Measurements from ENCODE around the gene HGS.
A peak's percentile ranks its signal among the peaks of the same experiment; 100 is the strongest.

The HGS gene

GRCh38 chr17:81683584-81684441, at the start of gene HGS, which contains the start of gene ARL16:
TSS of gene HGS (plus strand) at chr17:81684011. CDS start at chr17:81684067, 56 bp downstream.
TSS of gene ARL16 (minus strand) at chr17:81683797. CDS start at chr17:81683753, 44 bp downstream.
- Histone ChIP-seq H3K36me3 (replicated peaks) (peaks cover 36% of the 10 kb centered on the region), H3K27me3 (replicated peaks) (no peaks in the 10 kb centered on the region), H3K27ac (peak within 1 kb of the TSS; percentile 96), H3K4me3 (ENCODE audit: low read depth, low read length) (peak within 1 kb of the TSS; percentile 93)
- peak; percentile 99 for DNase-seq
- no peak for TF ChIP-seq CTCF (IDR thresholded peaks at IDR 0.05; ENCODE audit: low read depth, low read length, missing control alignments)
- in situ Hi-C loops (cut with HindIII; ENCODE audit: low pct_ligation_motif_present, low sequenced_read_pairs): no loop called here

- H3K36me3 ChIP-seq (replicated peaks): peaks cover 3% of the 10 kb centered on the region
- peak overlapping the region; percentile 88 for H3K4me3 ChIP-seq (ENCODE audit: low read depth, low read length)
- DNase-seq: no peak
- in situ Hi-C loops (cut with HindIII; ENCODE audit: low pct_ligation_motif_present, low sequenced_read_pairs): no loop called here
- no peaks in the 10 kb centered on the region for H3K27me3 ChIP-seq (replicated peaks)
- TF ChIP-seq CTCF (IDR thresholded peaks at IDR 0.05; ENCODE audit: low read depth, low read length, missing control alignments): no peak
- no peak overlapping the region for H3K27ac ChIP-seq
Observed at GRCh38 chr17:81635431-81635830, 48.4 kb upstream of the HGS start.

GRCh38 chr17:81635973-81636504, 47.8 kb upstream of the HGS start:
- Histone ChIP-seq H3K27ac (peak overlapping the region; percentile 89), H3K4me3 (ENCODE audit: low read depth, low read length) (peak overlapping the region; percentile 88), H3K27me3 (replicated peaks) (no peaks in the 10 kb centered on the region), H3K36me3 (replicated peaks) (peaks cover 3% of the 10 kb centered on the region)
- TF ChIP-seq CTCF (IDR thresholded peaks at IDR 0.05; ENCODE audit: low read depth, low read length, missing control alignments): no peak
- DNase-seq: peak; percentile 38
- in situ Hi-C loops (cut with HindIII; ENCODE audit: low pct_ligation_motif_present, low sequenced_read_pairs): no loop called here

GRCh38 chr17:81636505-81637288, 47.1 kb upstream of the HGS start, which contains the start of the genes NPLOC4 and TSPAN10:
TSS of gene NPLOC4 (minus strand) at chr17:81637112. CDS start at chr17:81636930, 182 bp downstream.
TSS of gene TSPAN10 (plus strand) at chr17:81637196. CDS start at chr17:81642413, 5,217 bp downstream.
- Histone ChIP-seq H3K27ac (peak within 1 kb of the TSS; percentile 89), H3K36me3 (replicated peaks) (no peaks in the 10 kb centered on the region), H3K27me3 (replicated peaks) (no peaks in the 10 kb centered on the region), H3K4me3 (ENCODE audit: low read depth, low read length) (peak within 1 kb of the TSS; percentile 88)
- DNase-seq: peak; percentile 61
- TF ChIP-seq CTCF (IDR thresholded peaks at IDR 0.05; ENCODE audit: low read depth, low read length, missing control alignments): no peak
- in situ Hi-C loops (cut with HindIII; ENCODE audit: low pct_ligation_motif_present, low sequenced_read_pairs): no loop called here

- no peak for DNase-seq
- no peak for TF ChIP-seq CTCF (IDR thresholded peaks at IDR 0.05; ENCODE audit: low read depth, low read length, missing control alignments)
- H3K27me3 ChIP-seq (replicated peaks): no peaks in the 10 kb centered on the region
- H3K4me3 ChIP-seq (ENCODE audit: low read depth, low read length): no peak overlapping the region
- no peaks in the 10 kb centered on the region for H3K36me3 ChIP-seq (replicated peaks)
- in situ Hi-C loops (cut with HindIII; ENCODE audit: low pct_ligation_motif_present, low sequenced_read_pairs): no loop called here
- no peak overlapping the region for H3K27ac ChIP-seq
Observed at GRCh38 chr17:81638683-81639082, 45.1 kb upstream of the HGS start.
